Fibroblast of lung (primary cell): Measurements from ENCODE around the gene JMJD1C.

Source experiments
- CTCF ChIP-seq, 2 donors: IDR thresholded peaks in 1 of 2; conservative IDR thresholded peaks in 1 of 2; 1 replicate in 1 of 2; 2 replicates in 1 of 2; pipeline ENCODE4 v1.5.1; 2011 to 2012; ENCODE audit warnings: low read length in 2 of 2, control low read depth in 1 of 2, inconsistent platforms in 1 of 2, low read depth in 1 of 2, mild to moderate bottlenecking in 1 of 2
- EZH2 ChIP-seq: IDR thresholded peaks from 2 replicates; pipeline ENCODE4 v1.5.1; 2012; ENCODE audit warnings: low read length, control low read depth, mild to moderate bottlenecking; ENCODE audit errors: missing control alignments

DNA sequence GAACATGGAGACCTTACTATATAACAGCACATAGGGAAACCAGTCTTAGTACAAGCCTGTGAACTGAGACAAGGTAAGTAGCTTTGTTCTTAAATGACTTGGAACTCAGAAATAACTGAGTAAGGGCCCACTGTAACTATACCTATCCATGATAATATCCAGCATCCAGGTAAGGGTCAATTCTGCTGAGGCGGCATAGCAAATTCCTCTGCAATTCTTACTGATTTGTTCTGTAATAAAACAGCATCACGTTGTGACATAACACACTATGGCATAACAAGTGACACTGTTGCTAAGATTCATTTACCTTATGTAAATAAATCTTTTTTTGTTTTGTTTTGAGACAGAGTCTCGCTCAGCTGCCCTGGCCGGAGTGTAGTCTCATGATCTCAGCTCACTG, 97.4 kb downstream of the JMJD1C start:
- TF ChIP-seq CTCF (conservative IDR thresholded peaks at IDR 0.05 in 1 of 2, IDR thresholded peaks at IDR 0.05 in 1 of 2; ENCODE audit: low read depth in 1 of 2, low read length in 2 of 2) (no peak), EZH2 (no peak)
